RWPE2 (cell line): ENCODE data around the gene RABL3.
A peak's percentile ranks its signal among the peaks of the same experiment; 100 is the strongest.
"Not testable (repeated sequence)": the region's sequence is repeated elsewhere in the genome, so short reads cannot be mapped to it uniquely, and the experiment has no call there.

Experiments used
- ATAC-seq: fragments of 200-7000 bp; cut with Tn5 transposase; 3 replicates; pipeline ENCODE4 v1.9.1; 2021; ENCODE audit warnings: low read depth
- DNase-seq: peaks from one replicate; pipeline ENCODE4 v3.0.0-alpha.2; 2020; ENCODE audit warnings: low spot score
- H3K27ac ChIP-seq: fragments of 450-650 bp; 2 replicates; pipeline ENCODE4 v1.5.1; 2017; ENCODE audit warnings: mild to moderate bottlenecking; ENCODE audit not compliant: poor library complexity, severe bottlenecking
- H3K27me3 ChIP-seq: fragments of 250-450 bp; sonication (Bioruptor Pico); 2 replicates; pipeline ENCODE4 v1.5.1; 2021; ENCODE audit warnings: mild to moderate bottlenecking, moderate library complexity; ENCODE audit not compliant: insufficient read depth, poor library complexity, severe bottlenecking
- H3K36me3 ChIP-seq: fragments of 250-450 bp; sonication (Bioruptor Pico); 2 replicates; pipeline ENCODE4 v1.5.1; 2020; ENCODE audit warnings: low read depth, mild to moderate bottlenecking, moderate library complexity
- H3K4me1 ChIP-seq: fragments of 250-450 bp; sonication (Bioruptor Pico); 2 replicates; pipeline ENCODE4 v1.5.1; 2021; ENCODE audit warnings: mild to moderate bottlenecking, moderate library complexity; ENCODE audit not compliant: insufficient read depth, poor library complexity, severe bottlenecking
- H3K4me3 ChIP-seq: fragments of 250-450 bp; sonication (Bioruptor Pico); 2 replicates; pipeline ENCODE4 v1.5.1; 2021; ENCODE audit warnings: mild to moderate bottlenecking, moderate library complexity; ENCODE audit not compliant: severe bottlenecking
- H3K9me3 ChIP-seq: fragments of 250-450 bp; sonication (Bioruptor Pico); 2 replicates; pipeline ENCODE4 v1.5.1; 2021; ENCODE audit warnings: mild to moderate bottlenecking, moderate library complexity; ENCODE audit not compliant: severe bottlenecking
- CTCF ChIP-seq: fragments of 450-650 bp; IDR thresholded peaks from one replicate; pipeline ENCODE4 v1.5.1; 2017; ENCODE audit warnings: mild to moderate bottlenecking, moderate library complexity; ENCODE audit not compliant: poor library complexity, severe bottlenecking

The RABL3 gene, protein sequence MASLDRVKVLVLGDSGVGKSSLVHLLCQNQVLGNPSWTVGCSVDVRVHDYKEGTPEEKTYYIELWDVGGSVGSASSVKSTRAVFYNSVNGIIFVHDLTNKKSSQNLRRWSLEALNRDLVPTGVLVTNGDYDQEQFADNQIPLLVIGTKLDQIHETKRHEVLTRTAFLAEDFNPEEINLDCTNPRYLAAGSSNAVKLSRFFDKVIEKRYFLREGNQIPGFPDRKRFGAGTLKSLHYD

GRCh38 chr3:120742198-120742848, at the start of gene RABL3, which contains the start of gene GTF2E1:
RABL3 (minus strand) TSS chr3:120742516; CDS start chr3:120742507, 9 bp downstream.
GTF2E1 (plus strand) TSS chr3:120742744; CDS start chr3:120750553, 7,809 bp downstream.
- no peak for TF ChIP-seq CTCF
- no peaks in the 10 kb centered on the region for H3K9me3 ChIP-seq
- no peaks in the 10 kb centered on the region for H3K27me3 ChIP-seq
- H3K4me3 ChIP-seq, result peak within 1 kb of the TSS; percentile 89
- H3K4me1 ChIP-seq, result peaks cover 9% of the 10 kb centered on the region
- peak within 1 kb of the TSS; percentile 69 for H3K27ac ChIP-seq
- H3K36me3 ChIP-seq, result 0 out of 2 replicates have a peak, but pooled peaks cover 10% of the 10 kb centered on the region
- DNase-seq (peak; percentile 92), ATAC-seq (peak; percentile 99)

- Histone ChIP-seq H3K27ac (no peak overlapping the region), H3K27me3 (no peaks in the 10 kb centered on the region)
- DNase-seq, result no peak
These were observed 49.6 kb upstream of the RABL3 start for GRCh38 chr3:120791913-120792312.

GRCh38 chr3:120791010-120791409, 48.7 kb upstream of the RABL3 start:
- no peaks in the 10 kb centered on the region for H3K36me3 ChIP-seq
- DNase-seq (no peak), ATAC-seq (no peak)
- no peak overlapping the region for H3K27ac ChIP-seq
- no peaks in the 10 kb centered on the region for H3K4me1 ChIP-seq
- no peaks in the 10 kb centered on the region for H3K9me3 ChIP-seq
- no peak overlapping the region for H3K4me3 ChIP-seq
- no peak for TF ChIP-seq CTCF
- no peaks in the 10 kb centered on the region for H3K27me3 ChIP-seq

More at GRCh38 chr3:120791913-120792312, 49.6 kb upstream of the RABL3 start:
- ATAC-seq, result peak; percentile 77
- Histone ChIP-seq H3K36me3 (no peaks in the 10 kb centered on the region), H3K4me1 (no peaks in the 10 kb centered on the region), H3K9me3 (no peaks in the 10 kb centered on the region), H3K4me3 (no peak overlapping the region)
- no peak for TF ChIP-seq CTCF

GRCh38 chr3:120785832-120786231, 43.5 kb upstream of the RABL3 start:
- DNase-seq, H3K9me3 ChIP-seq, H3K27ac ChIP-seq, H3K27me3 ChIP-seq, ATAC-seq, H3K4me1 ChIP-seq, H3K4me3 ChIP-seq: not testable (repeated sequence)
- H3K36me3 ChIP-seq, result peaks cover 13% of the 10 kb centered on the region

DNA sequence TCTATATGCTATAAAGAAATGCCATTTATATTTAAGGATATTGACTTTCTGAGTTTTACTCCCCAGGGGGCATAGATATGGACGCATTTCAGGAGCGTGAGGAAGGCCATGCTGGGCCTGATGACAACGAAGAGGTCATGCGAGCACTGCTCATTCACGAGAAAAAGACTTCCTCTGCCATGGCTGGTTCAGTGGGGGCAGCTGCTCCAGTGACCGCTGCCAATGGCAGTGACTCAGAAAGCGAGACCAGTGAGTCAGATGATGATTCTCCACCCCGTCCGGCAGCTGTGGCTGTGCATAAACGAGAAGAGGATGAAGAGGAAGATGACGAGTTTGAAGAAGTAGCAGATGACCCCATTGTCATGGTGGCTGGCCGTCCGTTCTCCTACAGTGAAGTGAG, 38.7 kb upstream of the RABL3 start:
- Histone ChIP-seq H3K9me3 (no peaks in the 10 kb centered on the region), H3K36me3 (peaks cover 49% of the 10 kb centered on the region), H3K4me1 (peaks cover 8% of the 10 kb centered on the region), H3K4me3 (no peak overlapping the region), H3K27ac (peak overlapping the region; percentile 3), H3K27me3 (no peaks in the 10 kb centered on the region)
- ATAC-seq (peak; percentile 98), DNase-seq (peak; percentile 51)
- TF ChIP-seq CTCF, result no peak
